Measurements from ENCODE around the gene AK8. TPM values are rescaled to one million over a fixed set of nuclear protein-coding genes. Genes with fewer than 3 reads are reported as not detected.

Gene AK8
- polyA plus RNA-seq, 3 donors, result 0.08 TPM; not detected in 2

GRCh38 chr9:132795511-132796303 is 82.4 kb downstream of the AK8 start:
- H3K9me3 ChIP-seq (replicated peaks in 1 of 2; ENCODE audit: control insufficient read depth in 1 of 2, insufficient read depth in 1 of 2, low read length in 2 of 2), result no peaks in the 10 kb centered on the region
- no peak overlapping the region for H3K4me3 Mint-ChIP-seq
- H3K4me2 ChIP-seq (replicated peaks; ENCODE audit: extremely low read depth, low read length, poor library complexity, severe bottlenecking), result no peak overlapping the region
- no peak overlapping the region for H2AFZ ChIP-seq (ENCODE audit: insufficient read depth, low read depth, low read length, poor library complexity, severe bottlenecking)
- H3K9me3 Mint-ChIP-seq, result peaks cover 0 to 3% (median 0%) of the 10 kb centered on the region in 7 donors
- peaks cover 17 to 35% (median 22%) of the 10 kb centered on the region in 3 donors for H3K27me3 Mint-ChIP-seq (ENCODE audit: low read depth in 3 of 3)
- TF ChIP-seq CTCF (IDR thresholded peaks at IDR 0.05), result no peak
- H3K4me1 Mint-ChIP-seq, result peaks cover 8% of the 10 kb centered on the region
- no peak for DNase-seq
- H3K4me3 ChIP-seq (replicated peaks in 1 of 3; ENCODE audit: low read depth in 2 of 3, low read length in 3 of 3), result no peak overlapping the region
- intact Hi-C loops (cut with micrococcal nuclease), result loop anchor here in 1 of 2 donors (5.0 kb wide), 1 partner anchor 283 kb away; no protein-coding TSS in a partner anchor
- 96% methylated on average over 10 of the region's 16 CpGs for WGBS (ENCODE audit: insufficient coverage)
- H3K9ac ChIP-seq (ENCODE audit: insufficient read depth, low read length, poor library complexity, severe bottlenecking), result no peak overlapping the region
- no peaks in the 10 kb centered on the region for H3K36me3 Mint-ChIP-seq
- peaks cover 3 to 4% of the 10 kb centered on the region in 2 donors for H3K4me1 ChIP-seq (ENCODE audit: control insufficient read depth in 1 of 2, insufficient read depth in 2 of 2, low read length in 2 of 2)
- H4K20me1 ChIP-seq (ENCODE audit: insufficient read depth, low read length), result no peaks in the 10 kb centered on the region
- no peak overlapping the region for H3K27ac Mint-ChIP-seq
- H3K27me3 ChIP-seq (ENCODE audit: control insufficient read depth in 2 of 2, insufficient read depth in 2 of 2, low read length in 2 of 2), result peaks cover 0 to 29% of the 10 kb centered on the region in 2 donors
- no peaks in the 10 kb centered on the region for H3K36me3 ChIP-seq (replicated peaks in 1 of 2; ENCODE audit: control insufficient read depth in 1 of 2, insufficient read depth in 2 of 2, low read length in 2 of 2)
- H3K79me2 ChIP-seq (ENCODE audit: insufficient read depth, low read length), result no peaks in the 10 kb centered on the region
- H3K27ac ChIP-seq (ENCODE audit: low read depth in 1 of 2, low read length in 2 of 2), result no peak overlapping the region

- H3K27ac Mint-ChIP-seq, result no peak overlapping the region
- peaks cover 0 to 3% (median 0%) of the 10 kb centered on the region in 7 donors for H3K9me3 Mint-ChIP-seq
- H3K27me3 Mint-ChIP-seq (ENCODE audit: low read depth in 3 of 3), result peaks cover 17 to 31% (median 21%) of the 10 kb centered on the region in 3 donors
- peaks cover 5 to 8% of the 10 kb centered on the region in 2 donors for H3K4me1 ChIP-seq (ENCODE audit: control insufficient read depth in 1 of 2, insufficient read depth in 2 of 2, low read length in 2 of 2)
- H3K4me2 ChIP-seq (replicated peaks; ENCODE audit: extremely low read depth, low read length, poor library complexity, severe bottlenecking), result no peak overlapping the region
- no peak overlapping the region for H3K27ac ChIP-seq (ENCODE audit: low read depth in 1 of 2, low read length in 2 of 2)
- no peak overlapping the region for H2AFZ ChIP-seq (ENCODE audit: insufficient read depth, low read depth, low read length, poor library complexity, severe bottlenecking)
- H3K27me3 ChIP-seq (ENCODE audit: control insufficient read depth in 2 of 2, insufficient read depth in 2 of 2, low read length in 2 of 2), result peaks cover 0 to 28% of the 10 kb centered on the region in 2 donors
- H3K4me3 ChIP-seq (replicated peaks in 1 of 3; ENCODE audit: low read depth in 2 of 3, low read length in 3 of 3), result no peak overlapping the region
- H3K4me1 Mint-ChIP-seq, result peaks cover 7% of the 10 kb centered on the region
- H3K79me2 ChIP-seq (ENCODE audit: insufficient read depth, low read length), result no peaks in the 10 kb centered on the region
- no peak for DNase-seq
- H3K9ac ChIP-seq (ENCODE audit: insufficient read depth, low read length, poor library complexity, severe bottlenecking), result no peak overlapping the region
- TF ChIP-seq CTCF (IDR thresholded peaks at IDR 0.05), result no peak
- no peaks in the 10 kb centered on the region for H4K20me1 ChIP-seq (ENCODE audit: insufficient read depth, low read length)
- intact Hi-C loops (cut with micrococcal nuclease), result loop anchor here in 1 of 2 donors (5.0 kb wide), 1 partner anchor 283 kb away; no protein-coding TSS in a partner anchor
- no peak overlapping the region for H3K4me3 Mint-ChIP-seq
- no peaks in the 10 kb centered on the region for H3K9me3 ChIP-seq (replicated peaks in 1 of 2; ENCODE audit: control insufficient read depth in 1 of 2, insufficient read depth in 1 of 2, low read length in 2 of 2)
- no peaks in the 10 kb centered on the region for H3K36me3 ChIP-seq (replicated peaks in 1 of 2; ENCODE audit: control insufficient read depth in 1 of 2, insufficient read depth in 2 of 2, low read length in 2 of 2)
- WGBS (ENCODE audit: insufficient coverage), result 40% methylated on average over 6 of the region's 13 CpGs
- no peaks in the 10 kb centered on the region for H3K36me3 Mint-ChIP-seq
These were observed 83.2 kb downstream of the AK8 start for GRCh38 chr9:132794730-132795380.
